GM18511 (cell line): ENCODE results near the gene ZNF519.
"Not testable (repeated sequence)": the region's sequence is repeated elsewhere in the genome, so short reads cannot be mapped to it uniquely, and the experiment has no call there.

Experiments
- ATAC-seq: cut with Tn5 transposase; IDR thresholded peaks from one replicate; pipeline ENCODE4 v1.9.1; 2021; ENCODE audit warnings: mild to moderate bottlenecking, moderate library complexity; ENCODE audit not compliant: unreplicated experiment

The ZNF519 gene

DNA sequence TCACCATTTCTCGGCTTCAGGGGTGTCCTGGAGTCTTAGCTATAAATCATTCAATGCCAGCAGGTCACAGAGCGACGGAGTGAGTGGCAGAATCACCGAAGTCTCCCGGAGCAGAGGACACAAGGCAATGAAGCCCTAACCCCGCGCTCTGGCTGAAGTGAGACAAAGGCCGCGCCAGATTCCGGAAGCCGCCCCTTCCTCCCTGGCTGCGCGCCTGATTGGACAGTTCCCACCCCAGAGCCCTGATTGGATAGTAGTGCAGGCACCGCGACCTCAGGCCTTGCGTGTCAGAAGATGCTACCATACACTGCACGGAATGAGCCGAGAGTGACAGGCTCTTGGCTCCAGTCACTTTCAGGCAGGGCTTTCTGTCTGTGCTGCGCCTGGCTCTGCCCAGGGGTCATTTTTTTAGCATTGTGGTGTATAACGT, at the start of gene ZNF519:
Gene ZNF519 (minus strand): TSS at position 165 of the 430 bp plus-strand sequence. CDS start 158 bp downstream, at position 7.
- ATAC-seq: peak; percentile 100

DNA sequence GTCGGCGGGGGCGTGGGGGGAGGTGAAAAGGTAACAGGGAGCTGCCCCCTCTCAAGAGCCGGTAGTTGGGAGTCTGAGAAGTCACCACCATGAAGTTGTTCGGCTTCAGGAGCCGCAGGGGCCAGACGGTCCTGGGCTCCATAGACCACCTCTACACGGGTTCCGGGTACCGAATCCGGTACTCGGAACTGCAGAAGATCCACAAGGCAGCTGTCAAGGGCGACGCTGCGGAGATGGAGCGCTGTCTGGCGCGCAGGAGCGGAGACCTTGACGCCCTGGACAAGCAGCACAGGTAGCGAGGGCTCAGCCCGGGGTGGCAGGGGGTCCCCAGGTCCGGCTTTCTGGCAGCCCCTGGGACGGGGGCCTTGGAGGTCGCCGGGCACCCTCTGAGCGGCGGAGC, 47.1 kb upstream of the ZNF519 start:
- peak; percentile 13 for ATAC-seq

DNA sequence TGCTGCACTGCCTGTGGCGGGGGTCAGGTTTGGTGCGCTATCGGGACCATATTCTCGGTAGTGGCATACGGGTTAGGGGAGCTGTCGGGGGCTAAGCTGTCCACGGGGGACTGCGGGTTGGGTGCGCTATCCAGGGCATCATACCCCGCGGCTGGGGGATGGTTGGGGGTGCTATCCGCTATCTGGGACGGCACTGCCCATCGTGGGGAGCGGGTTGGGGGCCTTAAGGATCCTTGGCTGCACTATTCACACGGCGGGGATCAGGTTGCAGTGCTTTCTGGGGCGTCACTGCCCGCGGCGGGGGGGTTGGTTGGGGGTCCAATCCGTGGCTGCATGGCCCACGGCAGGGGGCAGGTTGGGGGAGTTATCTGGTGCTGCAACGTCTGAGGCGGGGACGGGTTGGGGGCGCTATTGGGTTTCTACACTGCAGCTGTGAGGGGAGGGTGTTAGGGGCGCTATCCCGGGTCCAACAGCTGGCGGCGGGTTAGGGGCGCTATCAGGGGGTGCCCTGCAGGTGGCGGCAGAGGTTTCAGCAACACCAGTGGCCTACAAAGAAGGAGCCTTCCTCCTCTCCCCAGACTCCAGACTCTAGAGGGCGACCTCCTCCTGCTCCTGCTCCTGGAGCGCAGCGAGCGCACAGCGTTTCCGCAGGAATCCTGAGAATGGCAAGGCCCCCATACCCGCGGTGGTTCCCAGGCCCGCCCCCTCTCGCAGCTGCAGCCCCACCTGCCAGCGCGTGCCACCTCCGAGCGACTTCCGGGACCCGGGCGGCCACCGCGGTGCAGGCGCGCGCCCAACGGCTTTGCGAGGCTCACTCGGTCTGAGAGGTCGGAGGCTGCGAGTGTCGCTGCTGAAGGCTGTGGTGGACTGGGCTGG, 46.3 kb upstream of the ZNF519 start:
- peak; percentile 94 for ATAC-seq

DNA sequence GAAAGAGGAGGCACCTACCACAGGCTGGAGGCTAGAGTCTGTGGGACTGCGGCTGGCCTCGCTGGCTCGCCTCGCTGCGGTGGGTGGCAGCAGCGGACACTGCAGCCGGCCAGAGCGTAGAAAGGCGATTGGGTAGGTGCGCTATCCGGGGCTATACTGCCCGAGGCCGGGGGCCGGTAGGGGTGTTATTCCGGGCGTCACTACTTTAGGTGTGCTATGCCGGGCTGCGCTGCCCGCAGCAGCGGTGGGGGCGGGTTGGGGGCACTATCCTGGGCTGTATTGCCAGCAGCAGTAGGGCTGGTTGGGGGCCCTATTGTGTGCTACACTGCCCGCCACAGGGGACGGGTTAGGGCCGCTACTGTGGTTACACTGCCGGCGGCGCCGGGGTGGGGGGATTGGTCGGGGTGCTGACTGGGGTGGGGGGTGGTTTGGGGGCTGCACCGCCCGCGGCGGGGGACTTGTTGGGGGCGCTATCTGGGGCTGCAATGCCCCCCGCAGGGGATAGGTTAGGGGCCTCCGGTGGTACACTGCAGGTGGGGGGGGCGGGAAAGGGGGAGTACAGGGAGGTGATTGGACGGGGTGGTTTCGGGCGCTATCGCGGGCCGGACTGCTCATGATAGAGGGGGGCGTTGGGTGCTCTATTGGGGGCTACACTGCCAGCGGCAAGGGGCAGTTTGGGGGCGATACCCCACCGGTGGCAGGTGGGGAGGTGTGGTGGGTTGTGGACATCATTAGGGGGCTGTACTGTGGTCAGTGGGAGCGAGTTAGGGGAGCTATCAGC, 45.5 kb upstream of the ZNF519 start:
- not testable (repeated sequence) for ATAC-seq

DNA sequence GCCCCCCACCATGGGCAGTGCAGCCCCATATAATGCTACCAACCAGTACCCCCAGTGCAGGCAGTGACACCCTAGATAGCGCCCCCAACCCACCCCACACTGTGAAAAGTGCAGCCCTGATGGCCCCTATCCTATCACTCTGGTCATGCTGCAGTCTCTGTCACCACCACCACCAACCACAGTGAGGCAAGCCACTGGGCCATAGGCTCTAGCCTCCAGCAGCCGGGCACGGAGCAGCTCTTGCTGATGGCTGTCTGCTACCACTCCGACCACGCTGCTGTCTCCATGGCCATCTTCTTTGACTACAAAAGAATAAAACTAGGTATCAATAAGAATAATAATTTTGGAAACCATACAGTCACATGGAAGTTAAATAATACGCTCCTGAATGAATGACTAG, 43.2 kb upstream of the ZNF519 start:
- ATAC-seq: not testable (repeated sequence)

DNA sequence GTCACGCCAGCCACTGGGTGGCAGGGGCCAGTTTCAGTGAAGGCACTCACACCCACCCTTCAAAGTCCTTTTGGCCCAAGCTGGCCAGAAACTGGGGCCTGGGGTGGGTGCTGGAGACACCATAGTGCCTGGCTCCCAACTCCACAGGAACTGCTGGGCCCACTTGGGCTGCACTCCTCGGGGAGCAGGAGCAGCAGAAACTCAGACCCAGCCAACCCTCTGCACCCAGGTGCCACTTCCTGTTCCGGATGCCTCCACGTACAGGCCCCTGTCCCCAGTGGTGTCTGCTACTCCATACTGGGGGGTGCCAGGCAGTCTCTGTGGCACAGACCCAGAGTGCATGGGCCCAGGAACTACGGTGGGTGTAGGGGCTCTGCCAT, 42.5 kb upstream of the ZNF519 start:
- ATAC-seq: no peak

DNA sequence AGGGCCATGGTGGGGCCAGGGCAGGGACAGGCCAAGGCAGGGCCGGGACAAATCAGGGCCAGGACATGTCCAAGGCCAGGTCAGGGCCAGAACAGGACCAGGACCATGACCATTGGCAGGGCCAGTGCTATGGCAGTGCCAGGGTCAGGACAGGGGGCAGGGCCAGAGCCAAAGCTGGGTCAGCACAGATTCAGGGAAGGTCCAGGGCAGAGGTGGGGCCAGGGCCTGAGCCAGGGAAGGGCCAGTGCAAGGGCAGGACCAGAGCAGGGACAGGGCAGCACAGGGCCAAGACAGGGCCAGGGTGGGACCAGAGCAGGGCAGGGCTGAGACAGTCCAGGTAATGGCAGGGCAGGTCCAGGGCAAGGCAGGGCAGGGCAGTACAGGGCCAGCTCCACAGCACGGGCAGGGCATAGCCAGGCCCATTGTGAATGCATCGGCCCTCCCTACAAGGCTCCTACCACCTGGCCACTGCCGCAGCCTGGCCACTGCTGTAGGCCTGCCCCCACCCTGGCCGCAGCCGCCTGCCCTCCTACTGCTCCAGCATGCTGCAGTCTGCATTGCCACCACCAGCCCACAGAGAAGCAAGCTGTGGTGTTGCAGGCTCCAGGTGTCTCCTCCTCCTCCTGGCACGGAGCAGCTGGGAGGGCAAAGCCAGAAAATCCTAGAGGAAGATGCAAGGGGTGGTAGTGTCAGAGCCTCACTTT, 41.9 kb upstream of the ZNF519 start:
- ATAC-seq: not testable (repeated sequence)

DNA sequence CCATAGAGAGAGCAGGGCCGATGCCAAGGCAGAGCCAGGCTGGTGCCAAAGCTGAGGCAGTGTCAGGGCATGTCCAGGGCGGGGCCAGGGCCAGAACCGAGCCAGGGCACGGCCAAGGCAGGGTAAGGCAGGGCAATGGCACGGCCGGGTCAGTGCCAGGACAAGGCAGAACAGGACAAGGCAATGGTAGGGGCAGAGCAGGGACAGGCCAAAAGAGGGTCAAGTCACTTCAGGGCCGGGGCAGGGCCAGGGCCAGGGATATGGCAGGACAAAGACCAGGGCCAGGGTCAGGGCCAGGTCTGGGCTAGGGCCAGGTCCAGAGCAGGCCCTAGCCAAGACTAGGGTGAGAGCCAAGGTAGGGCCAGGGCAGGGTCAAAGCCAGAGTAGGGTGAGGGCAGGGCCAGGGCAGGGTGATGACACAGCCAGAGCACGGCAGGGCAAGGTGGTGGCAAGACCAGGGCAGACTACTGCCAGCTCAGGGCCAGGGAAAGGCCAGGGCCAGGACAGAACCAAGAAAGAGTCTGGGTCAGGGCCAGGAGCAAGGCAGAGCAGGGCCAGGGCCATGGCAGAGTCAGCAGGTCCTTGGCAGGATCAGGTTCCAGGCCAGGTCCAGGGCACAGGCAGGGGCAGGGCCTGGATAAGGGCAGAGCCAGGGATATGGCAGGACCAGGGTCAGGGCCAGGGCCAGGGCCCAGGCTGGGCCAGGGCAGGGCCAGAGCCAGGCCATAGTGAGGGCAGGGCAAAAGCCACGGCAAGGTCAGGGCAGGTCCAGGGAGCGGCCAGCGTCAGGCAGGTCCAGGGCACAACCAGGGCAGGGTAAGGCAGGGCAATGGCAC, 41.1 kb upstream of the ZNF519 start:
- ATAC-seq: not testable (repeated sequence)

DNA sequence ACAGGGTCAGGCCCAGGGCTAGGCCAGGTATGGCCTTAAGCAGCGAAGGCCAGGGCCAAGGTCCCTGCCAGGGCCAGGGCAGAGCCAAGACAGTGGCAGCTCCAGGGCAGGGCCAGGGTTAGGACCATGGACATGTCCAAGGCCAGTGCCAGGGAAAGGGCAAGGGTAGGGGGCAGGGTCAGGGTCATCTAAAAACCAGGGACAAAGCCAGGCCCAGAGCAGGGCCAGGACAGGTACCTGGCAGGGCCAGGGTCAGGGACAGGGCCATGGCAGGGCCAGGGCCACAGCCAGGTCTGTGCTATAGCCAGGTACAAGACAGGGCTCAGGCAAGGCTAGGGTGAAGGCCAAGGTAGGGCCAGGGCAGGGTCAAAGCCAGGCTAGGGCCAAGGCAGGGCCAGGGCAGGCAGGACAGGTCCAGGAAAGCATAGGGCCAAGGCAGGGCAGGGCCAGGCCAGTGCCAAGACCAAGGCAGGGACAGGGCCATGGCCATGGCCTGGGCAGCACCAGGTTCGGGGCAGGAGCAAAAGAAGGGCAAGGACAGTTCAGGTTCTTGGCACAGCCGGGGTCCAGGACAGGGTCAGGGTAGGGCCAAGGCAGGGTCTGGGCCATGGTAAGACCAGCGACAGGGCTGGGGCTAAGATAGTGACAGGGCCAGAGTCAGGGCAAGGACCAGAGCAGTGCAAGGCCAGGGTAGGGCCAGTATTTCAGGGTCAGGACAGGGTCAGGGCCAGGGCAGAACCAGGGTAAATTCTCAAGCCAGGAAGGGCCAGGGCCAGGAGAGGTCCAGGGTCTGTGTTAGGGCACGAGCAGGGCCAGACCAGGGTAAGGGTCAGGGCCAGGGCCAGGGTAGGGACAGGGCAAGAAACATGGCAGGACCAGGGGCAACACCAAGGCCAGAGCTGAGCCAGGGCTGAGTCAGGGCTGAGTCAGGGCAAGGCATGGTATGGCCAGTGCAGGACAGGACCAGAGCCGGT, 40.2 kb upstream of the ZNF519 start:
- ATAC-seq: not testable (repeated sequence)

DNA sequence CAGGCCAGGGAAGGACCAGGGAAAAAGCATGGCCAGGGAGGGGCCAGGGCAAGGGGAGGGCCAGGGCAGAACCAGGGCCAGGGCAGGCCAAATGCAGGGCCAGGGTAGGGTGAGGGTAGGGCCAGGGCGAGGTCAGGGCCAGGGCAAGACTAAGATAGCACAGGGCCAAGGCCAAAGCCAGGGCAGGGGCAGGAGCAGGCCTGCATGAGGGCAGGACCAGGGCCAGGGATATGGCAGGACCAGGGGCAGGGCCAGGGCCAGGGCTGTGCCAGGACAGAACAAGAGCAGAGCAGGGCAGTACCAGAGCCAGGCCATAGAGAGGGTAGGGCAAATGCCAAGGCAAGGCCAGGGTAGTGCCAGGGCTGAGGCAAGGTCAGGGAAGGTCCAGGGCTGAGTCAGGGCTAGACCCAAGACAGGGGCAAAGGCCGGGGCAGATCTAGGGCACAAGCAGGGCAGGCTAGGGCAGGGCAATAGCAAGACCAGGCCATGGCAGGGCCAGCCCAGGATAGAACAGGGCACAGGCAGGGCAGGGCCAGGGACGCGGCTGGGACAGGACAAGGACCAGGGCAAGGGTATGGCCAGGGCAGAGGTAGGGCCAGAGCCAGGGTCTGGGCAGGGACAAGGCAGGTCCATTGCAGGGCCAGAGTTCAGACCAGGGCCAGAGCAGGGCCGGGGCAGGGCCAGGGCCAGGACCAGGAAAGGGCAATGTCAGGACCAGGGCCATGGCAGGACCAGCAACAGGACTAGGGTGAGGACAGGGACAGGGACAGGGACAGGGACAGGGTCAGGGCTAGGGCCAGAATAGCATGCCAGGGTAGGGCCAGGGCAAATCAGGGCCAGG, 39.3 kb upstream of the ZNF519 start:
- ATAC-seq: not testable (repeated sequence)

DNA sequence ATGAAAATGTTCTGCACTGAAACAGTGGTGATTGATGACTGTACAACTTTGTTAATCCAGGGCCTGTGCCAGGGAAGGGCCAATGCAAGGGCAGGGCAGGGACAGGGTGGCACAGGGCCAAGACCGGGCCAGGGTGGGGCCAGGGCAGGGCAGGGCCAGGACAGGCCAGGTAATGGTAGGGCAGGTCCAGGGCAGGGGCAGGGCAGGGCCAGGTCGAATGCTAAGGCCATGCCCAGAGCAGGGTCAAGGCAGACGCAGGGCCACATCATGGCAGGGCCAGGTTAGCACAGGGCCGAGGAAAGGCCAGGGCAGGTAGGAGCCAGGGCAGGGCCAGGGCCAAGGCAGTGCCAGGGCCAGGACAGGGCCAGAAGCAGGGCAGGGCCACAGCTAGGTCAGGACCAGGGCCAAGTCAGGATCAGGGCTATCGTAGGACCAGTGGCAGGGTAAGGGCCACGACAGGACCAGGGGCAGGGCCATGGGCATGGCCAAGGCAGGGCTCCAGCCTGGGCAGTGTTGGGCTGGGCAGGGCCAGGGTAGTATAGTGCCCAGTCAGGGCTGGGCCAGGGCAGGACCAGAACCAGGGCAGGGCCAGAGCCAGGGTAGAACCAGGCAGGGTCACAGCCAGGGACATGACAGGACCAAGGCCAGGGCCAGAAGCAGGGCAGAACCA, 38.3 kb upstream of the ZNF519 start:
- ATAC-seq: not testable (repeated sequence)

DNA sequence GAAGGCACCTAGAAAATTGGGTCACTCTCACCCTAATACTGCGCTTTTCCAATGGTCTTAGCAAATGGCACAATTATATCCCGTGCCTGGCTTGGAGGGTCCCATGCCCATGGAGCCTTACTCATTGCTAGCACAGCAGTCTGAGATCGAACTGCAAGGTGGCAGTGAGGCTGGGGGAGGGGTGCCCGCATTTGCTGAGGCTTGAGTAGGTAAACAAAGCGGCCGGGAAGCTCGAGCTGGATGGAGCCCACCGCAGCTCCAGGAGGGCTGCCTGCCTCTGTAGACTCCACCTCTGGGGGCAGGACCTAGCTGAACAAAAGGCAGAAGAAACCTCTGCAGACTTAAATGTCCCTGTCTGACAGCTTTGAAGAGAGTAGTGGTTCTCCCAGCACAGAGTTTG, 30.7 kb upstream of the ZNF519 start:
- not testable (repeated sequence) for ATAC-seq

DNA sequence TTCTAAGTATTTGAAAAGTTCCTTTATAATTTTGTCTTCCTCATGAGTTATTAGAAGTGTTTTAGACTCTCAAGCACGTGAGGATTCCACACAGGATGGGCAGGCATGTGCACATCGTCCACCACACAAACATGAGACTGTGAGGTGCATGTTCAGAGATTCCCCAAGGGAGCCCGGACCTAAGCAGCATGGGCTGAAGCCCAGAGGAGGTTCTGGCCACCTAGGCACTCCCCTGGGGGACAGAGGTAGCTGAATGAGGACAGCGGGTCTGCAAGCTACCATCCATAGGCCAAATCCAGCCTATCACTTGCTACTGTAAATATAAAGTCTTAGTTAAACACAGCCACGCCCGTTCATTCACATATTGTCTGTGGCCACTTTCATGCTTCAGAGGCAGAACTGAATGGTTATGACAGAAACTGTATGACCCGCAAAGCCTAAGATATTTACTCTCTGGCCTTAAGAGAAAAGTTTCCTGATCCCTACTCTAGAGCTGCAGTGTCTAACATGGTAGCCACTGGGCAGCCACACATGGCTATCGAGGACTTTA, 19.4 kb upstream of the ZNF519 start:
- not testable (repeated sequence) for ATAC-seq

DNA sequence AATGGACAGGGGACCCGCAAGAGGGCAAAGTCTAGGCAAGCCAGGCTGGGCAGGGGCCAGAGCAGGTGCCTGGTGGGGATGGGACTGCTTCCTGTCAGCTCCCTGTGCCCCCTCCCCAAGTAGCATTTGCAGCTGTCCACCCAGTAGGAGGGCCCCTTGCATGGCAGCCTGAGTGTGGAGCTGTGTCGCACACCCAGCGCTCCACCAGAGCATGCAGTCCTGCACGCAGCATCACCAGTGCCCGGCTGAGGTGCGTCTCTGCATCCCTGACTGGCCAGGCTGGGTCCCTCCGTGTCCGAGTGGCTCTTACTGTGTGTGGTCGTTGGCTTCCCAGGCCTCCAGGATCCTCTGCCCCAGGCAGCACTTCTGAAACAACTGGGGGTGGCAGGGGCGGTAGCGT, 18.5 kb upstream of the ZNF519 start:
- ATAC-seq: not testable (repeated sequence)

DNA sequence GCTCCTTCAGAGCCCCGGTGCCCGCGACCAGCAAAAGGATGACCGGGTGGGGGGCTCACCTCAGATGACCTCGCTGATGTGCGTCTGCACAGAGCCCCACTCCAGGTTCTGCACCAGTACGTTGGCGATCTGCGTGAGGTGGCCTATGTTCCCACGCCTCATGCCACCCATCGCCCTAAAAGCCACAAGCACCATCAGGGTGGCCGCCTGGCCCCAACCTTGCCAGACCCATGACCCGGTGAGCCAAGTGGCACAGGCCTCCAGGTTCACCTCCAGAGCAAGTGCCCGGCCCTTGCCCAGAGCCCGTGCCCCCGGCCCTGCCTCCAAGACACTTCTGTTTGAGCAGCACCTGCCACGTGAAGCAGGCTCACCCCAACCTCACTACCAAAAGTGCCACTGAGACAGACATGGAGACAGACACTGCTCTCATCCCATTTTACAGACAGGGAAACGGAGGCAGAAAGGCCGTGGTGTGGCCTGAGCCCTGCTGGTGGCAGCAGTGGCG, 17.7 kb upstream of the ZNF519 start:
- not testable (repeated sequence) for ATAC-seq

DNA sequence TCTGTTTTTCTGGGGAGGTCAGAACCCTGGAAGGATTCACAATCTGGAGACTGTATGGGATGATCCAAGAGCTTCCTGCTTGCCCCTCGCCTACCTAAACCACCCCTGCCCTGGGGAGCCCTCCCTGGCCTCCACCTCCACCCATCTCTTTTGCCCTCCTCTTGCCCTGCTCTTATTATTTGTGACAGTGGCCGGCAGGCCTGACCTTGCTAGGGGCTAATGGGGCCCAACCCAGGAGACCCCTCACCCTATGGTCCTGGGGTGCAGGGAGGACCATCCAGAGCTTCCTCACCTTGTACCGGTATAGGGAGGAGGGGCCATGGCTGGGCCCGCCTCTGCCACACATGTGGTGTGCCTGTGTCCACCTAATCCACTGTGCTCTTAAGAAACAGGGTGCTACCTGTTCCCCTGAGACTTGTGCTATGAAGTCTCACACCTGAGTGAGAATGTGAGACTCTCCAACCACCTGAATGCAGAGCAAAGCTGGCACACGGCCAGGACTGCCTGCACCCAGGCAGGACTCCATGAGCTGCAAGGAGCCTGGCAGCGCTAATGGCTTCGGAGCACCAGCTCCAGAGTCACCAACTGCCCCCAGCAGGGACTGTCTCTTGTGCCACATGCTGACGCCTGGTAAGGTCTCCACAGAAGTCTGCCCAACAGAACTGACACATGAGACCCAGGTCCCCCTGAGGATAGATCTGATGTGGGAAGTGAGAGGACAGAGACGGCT, 17.1 kb upstream of the ZNF519 start:
- not testable (repeated sequence) for ATAC-seq
